ENCODE measurements around the gene YARS2.
"Not testable (repeated sequence)": the region's sequence is repeated elsewhere in the genome, so short reads cannot be mapped to it uniquely, and the experiment has no call there.

The YARS2 gene

DNA sequence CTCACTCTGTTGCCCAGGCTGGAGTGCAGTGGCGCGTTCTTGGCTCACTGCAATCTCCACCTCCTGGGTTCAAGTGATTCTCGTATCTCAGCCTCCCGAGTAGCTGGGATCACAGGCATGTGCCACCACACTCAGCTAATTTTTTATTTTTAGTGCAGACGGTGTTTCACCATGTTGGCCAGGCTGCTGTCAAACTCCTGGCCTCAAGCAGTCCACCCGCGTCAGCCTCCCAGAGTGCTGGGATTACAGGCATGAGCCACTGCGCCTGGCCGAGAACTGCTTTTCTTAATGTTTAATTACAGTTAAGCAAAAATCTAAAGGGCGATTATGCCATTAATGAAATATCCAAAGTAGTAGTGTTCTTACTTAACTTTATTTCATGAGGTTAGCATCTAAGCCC, 13.6 kb downstream of the YARS2 start:
- DNase-seq = no peak

DNA sequence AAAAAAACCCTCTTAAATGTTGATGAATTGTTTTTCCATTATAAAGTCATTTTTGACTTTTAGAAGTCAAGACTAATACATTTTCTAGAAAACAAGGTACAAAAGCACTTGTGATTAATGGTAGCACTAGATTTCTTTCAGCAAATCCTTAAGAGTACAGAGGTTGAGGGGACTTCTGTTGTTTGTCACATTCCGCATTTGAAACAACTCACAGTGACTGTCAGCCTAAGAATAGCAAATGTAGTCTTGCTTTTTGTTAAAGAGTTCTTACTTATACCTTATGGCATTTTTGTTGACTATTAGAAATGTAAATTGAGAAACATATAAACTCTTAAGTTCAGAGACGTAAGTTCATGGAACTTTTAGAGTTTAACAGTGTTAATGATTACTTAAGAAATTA, 16.4 kb downstream of the YARS2 start:
- DNase-seq = no peak

GRCh38 chr12:32737715-32738114, 18.0 kb downstream of the YARS2 start:
- no peak for DNase-seq

GRCh38 chr12:32736445-32736844, 19.3 kb downstream of the YARS2 start:
- no peak for DNase-seq

- DNase-seq = no peak
Measured at GRCh38 chr12:32734952-32735351, 20.7 kb downstream of the YARS2 start.

DNA sequence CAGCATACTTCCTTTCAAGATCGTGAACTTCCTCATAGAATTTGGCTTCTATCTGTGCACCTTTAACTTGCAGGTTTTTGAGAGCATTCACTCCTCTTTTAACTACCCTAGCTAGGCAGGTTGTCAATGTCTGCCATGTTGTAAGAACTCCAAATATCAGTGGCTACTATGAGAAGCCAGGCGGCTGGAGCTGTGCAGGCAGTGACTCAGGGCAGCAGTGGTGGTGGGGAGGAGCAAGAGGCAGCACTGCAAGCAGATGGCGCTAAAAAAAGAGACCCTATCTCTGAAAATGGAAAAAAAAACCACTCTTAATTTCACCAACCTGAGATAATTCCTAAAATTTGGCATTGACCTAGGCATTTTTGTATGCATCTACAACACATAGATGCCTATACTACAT, 28.5 kb downstream of the YARS2 start:
- no peak for DNase-seq

DNA sequence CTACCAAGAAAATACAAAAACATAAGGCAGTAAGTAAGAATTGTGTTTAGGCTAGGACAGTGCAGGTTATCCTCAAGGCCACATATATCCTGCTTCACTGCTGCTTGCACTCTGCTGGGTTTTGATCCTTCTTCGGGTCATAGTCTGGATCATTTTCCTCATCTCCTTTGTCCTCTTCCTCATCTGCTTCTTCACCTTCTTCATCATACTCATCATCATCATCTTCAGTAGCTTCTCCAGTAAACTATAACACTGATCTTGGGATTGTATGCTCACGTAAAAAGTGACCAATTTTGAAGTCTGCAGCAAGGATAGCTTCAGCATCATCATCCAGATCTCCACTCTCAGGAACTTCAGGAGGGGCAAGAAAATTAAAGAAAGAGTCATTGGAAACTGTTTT, 29.4 kb downstream of the YARS2 start:
- no peak for DNase-seq

DNA sequence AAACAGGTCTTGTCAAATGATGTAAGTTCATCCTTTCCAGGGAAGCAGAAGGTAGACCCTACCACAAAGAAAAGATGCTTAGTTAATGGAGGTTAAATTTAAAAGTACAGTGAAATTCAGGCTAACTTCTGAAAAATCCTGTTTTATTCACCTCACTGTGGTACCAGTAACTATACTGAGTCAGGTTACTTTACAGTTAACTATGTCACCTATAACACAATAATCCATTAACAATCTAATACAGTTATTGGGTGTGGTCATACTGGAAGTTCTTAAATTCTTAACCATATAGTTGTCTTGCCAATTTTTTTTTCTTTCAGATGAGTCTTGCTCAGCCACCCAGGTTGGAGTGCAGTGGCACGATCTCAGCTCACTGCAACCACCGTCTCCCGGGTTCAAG, 30.4 kb downstream of the YARS2 start:
- not testable (repeated sequence) for DNase-seq

GRCh38 chr12:32718926-32719325, 36.8 kb downstream of the YARS2 start:
- DNase-seq = no peak

DNA sequence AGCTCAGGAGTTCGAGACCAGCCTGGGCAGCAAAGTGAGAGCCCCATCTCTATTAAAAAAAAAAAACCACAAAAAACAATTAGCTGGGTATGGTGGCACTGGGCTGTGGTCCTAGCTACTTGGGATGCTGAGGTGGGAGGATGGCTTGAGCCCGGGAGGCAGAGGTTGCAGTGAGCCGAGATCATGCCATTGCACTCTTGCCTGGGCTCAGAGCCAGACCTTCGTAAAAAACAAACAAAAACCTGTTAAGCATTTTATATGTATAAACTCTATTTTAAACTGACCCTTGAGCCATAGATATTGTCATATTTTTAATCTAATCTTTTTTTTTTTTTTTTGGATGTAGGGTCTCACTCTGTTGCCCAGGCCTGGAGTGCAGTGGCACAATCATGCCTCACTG, 40.9 kb downstream of the YARS2 start:
- DNase-seq = no peak

DNA sequence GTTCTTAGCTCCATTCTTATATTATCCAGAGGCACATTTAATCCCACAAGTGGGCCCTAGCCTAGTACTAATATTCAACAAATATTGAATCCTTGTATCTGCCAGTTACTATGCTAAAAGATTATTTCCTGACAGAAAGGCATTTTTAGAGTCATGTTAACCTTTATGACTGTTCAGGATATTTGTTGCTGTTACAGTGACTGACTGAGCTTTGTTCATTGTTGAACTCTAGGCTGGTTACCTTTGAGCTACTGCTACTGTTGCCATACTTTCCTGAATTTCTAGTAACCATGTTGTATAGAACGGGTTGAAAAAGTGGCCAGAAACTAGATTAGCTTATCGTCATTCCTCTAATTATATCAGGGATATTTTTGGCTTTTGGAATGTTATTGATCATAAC, 46.8 kb downstream of the YARS2 start:
- no peak for DNase-seq

DNA sequence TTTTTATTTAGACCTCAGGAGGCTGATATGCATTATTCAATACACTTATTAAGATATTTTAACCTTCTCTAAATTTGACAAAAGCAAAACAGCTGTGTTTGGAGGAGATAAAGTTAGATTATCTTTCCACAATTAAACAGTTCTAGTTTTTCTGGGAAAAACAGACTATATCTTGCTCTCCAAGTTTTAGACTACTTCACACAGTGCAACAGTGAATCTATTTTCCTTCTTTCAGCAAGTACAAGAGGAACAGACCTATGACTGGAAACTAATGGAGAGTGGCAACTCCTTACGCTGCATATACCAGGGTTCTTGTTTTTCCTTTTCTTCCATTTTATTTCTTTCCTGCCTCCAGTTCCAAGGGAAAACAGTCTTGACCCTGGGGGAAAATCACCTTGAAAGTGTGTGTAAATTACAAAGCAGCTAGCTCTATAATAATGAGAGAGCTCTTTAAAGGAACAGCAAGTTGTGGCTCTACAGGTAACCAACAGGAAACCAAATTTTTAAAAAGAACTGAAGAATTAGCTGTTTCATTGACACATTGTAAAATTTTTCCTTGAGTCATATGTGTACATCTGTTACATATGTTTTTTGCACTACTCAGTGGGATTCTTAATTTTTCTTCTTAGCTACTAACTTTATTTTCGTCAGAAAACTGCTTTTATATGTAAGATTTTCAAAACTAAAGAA, 49.2 kb downstream of the YARS2 start:
- DNase-seq = no peak

GRCh38 chr12:32705783-32706182, 49.9 kb downstream of the YARS2 start:
- no peak for DNase-seq

DNA sequence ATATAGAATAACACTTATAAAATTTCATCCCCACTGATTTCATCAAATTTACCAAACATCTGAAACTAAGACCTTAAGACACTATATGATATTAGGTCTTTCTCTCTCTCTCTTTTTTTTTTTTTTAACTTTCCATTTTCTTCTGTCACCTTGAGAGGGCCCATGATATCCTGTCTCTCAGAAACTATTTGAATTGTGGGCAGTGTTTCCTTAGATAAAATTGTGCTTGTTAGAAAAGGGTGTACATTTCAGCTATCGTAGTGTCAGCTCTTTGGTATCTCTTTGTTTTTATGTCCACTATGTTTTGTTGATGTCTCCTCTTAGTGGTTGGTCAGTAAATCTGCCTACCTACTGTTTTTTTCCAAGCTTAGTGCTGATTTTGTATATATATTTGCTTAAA, 52.8 kb downstream of the YARS2 start:
- no peak for DNase-seq

- DNase-seq = no peak
Measured at GRCh38 chr12:32702473-32702872, 53.2 kb downstream of the YARS2 start.

- not testable (repeated sequence) for DNase-seq
Measured at GRCh38 chr12:32699437-32699836, 56.3 kb downstream of the YARS2 start.

- DNase-seq = no peak
Measured at GRCh38 chr12:32698285-32698684, 57.4 kb downstream of the YARS2 start.

DNA sequence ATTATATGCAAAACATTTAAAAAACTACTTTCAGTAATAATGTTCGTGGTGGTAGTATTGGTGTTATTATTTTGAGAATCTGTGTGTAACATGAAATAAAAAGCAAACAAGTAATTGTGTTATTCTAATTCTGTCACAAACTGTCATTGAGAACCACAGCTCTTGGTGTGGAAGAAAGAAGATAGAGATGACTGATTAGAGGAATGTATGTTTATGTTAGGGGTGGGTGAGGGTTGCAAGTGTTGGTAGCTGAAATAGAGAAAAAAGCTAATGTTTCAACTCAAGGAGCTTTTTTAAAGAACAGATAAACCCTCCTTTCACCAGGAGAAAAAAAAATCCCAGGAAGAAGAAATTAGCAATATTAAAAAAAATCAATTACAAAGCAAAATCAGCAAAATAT, 58.3 kb downstream of the YARS2 start:
- DNase-seq = no peak
